Testis (tissue), 2 donors: ENCODE measurements around the gene GABBR2.

Source experiments
- CTCF ChIP-seq, 3 experiments: fragments of 450-650 bp in 2 of 3; fragments of 200-600 bp in 1 of 3; sonication (generic) in 1 of 3; IDR thresholded peaks; one replicate each; pipeline ENCODE4 v1.5.1; 2016 to 2019; ENCODE audit warnings: antibody characterized with exemption in 3 of 3, mild to moderate bottlenecking in 2 of 3, moderate library complexity in 1 of 3
- POLR2A ChIP-seq: fragments of 450-650 bp; IDR thresholded peaks from one replicate; pipeline ENCODE4 v1.6.1; 2017; ENCODE audit warnings: antibody characterized with exemption, mild to moderate bottlenecking, moderate library complexity

DNA sequence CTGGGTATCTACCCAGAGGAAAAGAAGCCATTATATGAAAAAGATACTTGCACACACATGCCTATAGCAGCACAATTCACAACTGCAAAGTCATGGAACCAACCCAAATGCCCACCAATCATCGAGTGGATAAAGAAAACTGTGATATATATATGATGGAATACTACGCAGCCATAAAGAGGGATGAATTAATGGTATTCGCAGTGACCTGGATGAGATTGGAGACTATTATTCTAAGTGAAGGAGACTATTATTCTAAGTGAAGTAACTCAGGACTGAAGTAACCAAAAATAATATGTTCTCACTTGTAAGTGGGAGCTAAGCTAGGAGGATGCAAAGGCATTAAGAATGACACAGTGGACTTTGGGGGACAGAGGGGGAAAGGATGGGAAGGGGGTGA is 30.0 kb upstream of the GABBR2 start:
- no peak for TF ChIP-seq CTCF (IDR thresholded peaks at IDR 0.05)
- no peak for TF ChIP-seq POLR2A
